ENCODE results near the gene FBL.

DNA sequence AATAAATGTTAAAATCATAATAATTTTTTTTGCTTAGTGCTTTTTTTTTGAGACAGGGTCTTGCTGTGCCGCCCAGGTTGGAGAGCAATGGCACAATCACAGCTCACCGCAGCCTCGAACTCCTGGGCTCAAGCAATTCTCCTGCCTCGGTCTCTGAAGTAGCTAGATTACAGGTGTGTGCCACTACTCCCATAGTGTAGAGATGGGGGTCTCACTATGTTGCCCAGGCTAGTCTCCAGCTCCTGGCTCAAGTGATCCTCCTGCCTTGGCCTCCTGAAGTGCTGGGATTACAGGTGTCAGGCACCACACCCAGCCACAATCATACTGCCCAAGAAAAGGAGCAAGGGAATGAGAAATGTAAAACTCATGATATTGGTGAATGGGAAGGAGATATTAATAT lies 5.1 kb downstream of the FBL start:
- TF ChIP-seq, protein P1, sequence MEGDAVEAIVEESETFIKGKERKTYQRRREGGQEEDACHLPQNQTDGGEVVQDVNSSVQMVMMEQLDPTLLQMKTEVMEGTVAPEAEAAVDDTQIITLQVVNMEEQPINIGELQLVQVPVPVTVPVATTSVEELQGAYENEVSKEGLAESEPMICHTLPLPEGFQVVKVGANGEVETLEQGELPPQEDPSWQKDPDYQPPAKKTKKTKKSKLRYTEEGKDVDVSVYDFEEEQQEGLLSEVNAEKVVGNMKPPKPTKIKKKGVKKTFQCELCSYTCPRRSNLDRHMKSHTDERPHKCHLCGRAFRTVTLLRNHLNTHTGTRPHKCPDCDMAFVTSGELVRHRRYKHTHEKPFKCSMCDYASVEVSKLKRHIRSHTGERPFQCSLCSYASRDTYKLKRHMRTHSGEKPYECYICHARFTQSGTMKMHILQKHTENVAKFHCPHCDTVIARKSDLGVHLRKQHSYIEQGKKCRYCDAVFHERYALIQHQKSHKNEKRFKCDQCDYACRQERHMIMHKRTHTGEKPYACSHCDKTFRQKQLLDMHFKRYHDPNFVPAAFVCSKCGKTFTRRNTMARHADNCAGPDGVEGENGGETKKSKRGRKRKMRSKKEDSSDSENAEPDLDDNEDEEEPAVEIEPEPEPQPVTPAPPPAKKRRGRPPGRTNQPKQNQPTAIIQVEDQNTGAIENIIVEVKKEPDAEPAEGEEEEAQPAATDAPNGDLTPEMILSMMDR (IDR thresholded peaks at IDR 0.05), result no peak
- TF ChIP-seq TCF7L2 (IDR thresholded peaks at IDR 0.05; ENCODE audit: low read depth, low read length) (no peak), POLR2AphosphoS5 (IDR thresholded peaks at IDR 0.05; ENCODE audit: low read depth, low read length) (no peak)
- TF ChIP-seq, protein P2, sequence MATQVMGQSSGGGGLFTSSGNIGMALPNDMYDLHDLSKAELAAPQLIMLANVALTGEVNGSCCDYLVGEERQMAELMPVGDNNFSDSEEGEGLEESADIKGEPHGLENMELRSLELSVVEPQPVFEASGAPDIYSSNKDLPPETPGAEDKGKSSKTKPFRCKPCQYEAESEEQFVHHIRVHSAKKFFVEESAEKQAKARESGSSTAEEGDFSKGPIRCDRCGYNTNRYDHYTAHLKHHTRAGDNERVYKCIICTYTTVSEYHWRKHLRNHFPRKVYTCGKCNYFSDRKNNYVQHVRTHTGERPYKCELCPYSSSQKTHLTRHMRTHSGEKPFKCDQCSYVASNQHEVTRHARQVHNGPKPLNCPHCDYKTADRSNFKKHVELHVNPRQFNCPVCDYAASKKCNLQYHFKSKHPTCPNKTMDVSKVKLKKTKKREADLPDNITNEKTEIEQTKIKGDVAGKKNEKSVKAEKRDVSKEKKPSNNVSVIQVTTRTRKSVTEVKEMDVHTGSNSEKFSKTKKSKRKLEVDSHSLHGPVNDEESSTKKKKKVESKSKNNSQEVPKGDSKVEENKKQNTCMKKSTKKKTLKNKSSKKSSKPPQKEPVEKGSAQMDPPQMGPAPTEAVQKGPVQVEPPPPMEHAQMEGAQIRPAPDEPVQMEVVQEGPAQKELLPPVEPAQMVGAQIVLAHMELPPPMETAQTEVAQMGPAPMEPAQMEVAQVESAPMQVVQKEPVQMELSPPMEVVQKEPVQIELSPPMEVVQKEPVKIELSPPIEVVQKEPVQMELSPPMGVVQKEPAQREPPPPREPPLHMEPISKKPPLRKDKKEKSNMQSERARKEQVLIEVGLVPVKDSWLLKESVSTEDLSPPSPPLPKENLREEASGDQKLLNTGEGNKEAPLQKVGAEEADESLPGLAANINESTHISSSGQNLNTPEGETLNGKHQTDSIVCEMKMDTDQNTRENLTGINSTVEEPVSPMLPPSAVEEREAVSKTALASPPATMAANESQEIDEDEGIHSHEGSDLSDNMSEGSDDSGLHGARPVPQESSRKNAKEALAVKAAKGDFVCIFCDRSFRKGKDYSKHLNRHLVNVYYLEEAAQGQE (IDR thresholded peaks at IDR 0.05; ENCODE audit: insufficient read depth in 1 of 2, low read depth in 2 of 2, low read length in 1 of 2), result no peak

Data from Panc1 (cell line).